ENCODE data around the gene ADAM23. TPM values are rescaled to one million over a fixed set of nuclear protein-coding genes. Genes with fewer than 3 reads are reported as not detected.

Gene ADAM23
- total RNA-seq, 1 donor from 2014 or later = 11.4 TPM

- H3K36me3 Mint-ChIP-seq (ENCODE audit: unreplicated experiment) = no peaks in the 10 kb centered on the region
- TF ChIP-seq, protein P1, sequence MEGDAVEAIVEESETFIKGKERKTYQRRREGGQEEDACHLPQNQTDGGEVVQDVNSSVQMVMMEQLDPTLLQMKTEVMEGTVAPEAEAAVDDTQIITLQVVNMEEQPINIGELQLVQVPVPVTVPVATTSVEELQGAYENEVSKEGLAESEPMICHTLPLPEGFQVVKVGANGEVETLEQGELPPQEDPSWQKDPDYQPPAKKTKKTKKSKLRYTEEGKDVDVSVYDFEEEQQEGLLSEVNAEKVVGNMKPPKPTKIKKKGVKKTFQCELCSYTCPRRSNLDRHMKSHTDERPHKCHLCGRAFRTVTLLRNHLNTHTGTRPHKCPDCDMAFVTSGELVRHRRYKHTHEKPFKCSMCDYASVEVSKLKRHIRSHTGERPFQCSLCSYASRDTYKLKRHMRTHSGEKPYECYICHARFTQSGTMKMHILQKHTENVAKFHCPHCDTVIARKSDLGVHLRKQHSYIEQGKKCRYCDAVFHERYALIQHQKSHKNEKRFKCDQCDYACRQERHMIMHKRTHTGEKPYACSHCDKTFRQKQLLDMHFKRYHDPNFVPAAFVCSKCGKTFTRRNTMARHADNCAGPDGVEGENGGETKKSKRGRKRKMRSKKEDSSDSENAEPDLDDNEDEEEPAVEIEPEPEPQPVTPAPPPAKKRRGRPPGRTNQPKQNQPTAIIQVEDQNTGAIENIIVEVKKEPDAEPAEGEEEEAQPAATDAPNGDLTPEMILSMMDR (IDR thresholded peaks at IDR 0.05) = no peak
- H3K4me1 Mint-ChIP-seq (ENCODE audit: unreplicated experiment) = no peaks in the 10 kb centered on the region
- no peak for DNase-seq (ENCODE audit: extremely low spot score, unreplicated experiment)
- no peaks in the 10 kb centered on the region for H3K27me3 Mint-ChIP-seq (ENCODE audit: unreplicated experiment)
- H3K27ac Mint-ChIP-seq (ENCODE audit: unreplicated experiment) = no peak overlapping the region
- no peak overlapping the region for H3K4me3 Mint-ChIP-seq (ENCODE audit: unreplicated experiment)
- no peaks in the 10 kb centered on the region for H3K9me3 Mint-ChIP-seq (ENCODE audit: unreplicated experiment)
Observed at GRCh38 chr2:206572725-206573124, 129.4 kb downstream of the ADAM23 start.

- peaks cover 5% of the 10 kb centered on the region for H3K9me3 Mint-ChIP-seq (ENCODE audit: unreplicated experiment)
Observed at GRCh38 chr2:206573793-206574192, 130.5 kb downstream of the ADAM23 start.

DNA sequence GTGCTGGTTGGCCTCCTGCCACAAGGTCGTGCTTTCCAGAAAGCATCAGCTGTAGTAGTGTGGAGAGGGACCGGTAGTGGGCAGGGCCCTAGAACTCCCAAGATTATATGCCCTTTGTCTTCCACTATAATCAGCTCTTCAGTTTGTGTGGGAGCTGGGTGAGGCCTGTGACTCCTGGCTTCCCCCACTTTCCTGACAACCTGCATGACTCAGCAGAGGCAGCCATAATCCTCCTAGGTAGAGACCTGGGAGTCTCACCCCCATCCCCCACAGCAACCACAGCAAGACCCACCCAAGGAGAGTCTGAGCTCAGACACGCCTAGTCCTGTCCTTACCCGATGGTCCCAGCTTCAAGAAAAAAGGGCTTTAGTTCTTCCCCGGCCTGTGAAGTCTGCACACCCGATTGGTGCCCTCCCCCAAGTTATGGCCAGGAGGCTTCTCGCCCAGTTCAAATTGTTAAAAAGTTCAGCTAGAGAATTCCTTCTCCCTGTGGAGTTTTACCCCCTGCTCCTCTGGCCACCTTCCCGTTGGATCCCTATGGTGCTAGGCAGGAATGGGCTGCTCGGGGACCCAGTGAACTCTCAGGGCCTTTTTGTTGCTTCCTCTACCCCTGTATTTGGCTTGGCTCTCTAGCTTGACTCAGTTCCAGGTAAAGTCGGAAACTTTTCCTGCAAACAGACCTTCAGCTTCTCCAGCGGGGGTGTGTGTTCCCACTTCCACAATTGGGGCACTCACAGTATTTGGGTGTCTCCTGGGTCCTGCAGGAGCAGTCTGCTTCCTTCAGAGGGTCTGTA is 141.2 kb downstream of the ADAM23 start:
- Mint-ChIP-seq H3K4me3 (ENCODE audit: unreplicated experiment) (no peak overlapping the region), H3K36me3 (ENCODE audit: unreplicated experiment) (peaks cover 2% of the 10 kb centered on the region), H3K9me3 (ENCODE audit: unreplicated experiment) (peaks cover 2% of the 10 kb centered on the region), H3K27ac (ENCODE audit: unreplicated experiment) (no peak overlapping the region), H3K4me1 (ENCODE audit: unreplicated experiment) (no peaks in the 10 kb centered on the region), H3K27me3 (ENCODE audit: unreplicated experiment) (no peaks in the 10 kb centered on the region)
- TF ChIP-seq, protein P1 (IDR thresholded peaks at IDR 0.05) = no peak
- no peak for DNase-seq (ENCODE audit: extremely low spot score, unreplicated experiment)

More at GRCh38 chr2:206573793-206574192, 130.5 kb downstream of the ADAM23 start:
- no peak for DNase-seq (ENCODE audit: extremely low spot score, unreplicated experiment)
- H3K4me1 Mint-ChIP-seq (ENCODE audit: unreplicated experiment) = no peaks in the 10 kb centered on the region
- TF ChIP-seq, protein P1 (IDR thresholded peaks at IDR 0.05) = no peak
- H3K36me3 Mint-ChIP-seq (ENCODE audit: unreplicated experiment) = no peaks in the 10 kb centered on the region
- H3K27ac Mint-ChIP-seq (ENCODE audit: unreplicated experiment) = no peak overlapping the region
- no peak overlapping the region for H3K4me3 Mint-ChIP-seq (ENCODE audit: unreplicated experiment)
- H3K27me3 Mint-ChIP-seq (ENCODE audit: unreplicated experiment) = no peaks in the 10 kb centered on the region

DNA sequence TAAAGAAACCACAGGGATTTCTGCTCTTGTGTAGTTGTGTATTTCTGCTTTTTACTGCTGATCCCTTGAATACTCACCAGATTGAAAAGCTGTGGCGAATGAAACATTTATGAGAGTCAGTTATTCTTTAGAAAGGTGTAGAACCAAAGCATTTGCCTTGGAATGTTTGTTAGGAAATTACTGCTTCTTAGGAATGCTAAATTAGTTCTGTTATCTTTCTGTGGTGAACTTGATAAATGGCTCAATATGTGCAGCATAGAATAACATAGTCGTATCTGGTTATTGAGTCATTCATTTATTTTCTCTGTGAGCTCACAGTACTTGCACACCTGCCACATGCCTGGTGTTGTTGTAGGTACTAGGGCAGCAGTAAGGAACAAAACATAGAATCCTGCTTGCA is 142.0 kb downstream of the ADAM23 start:
- DNase-seq (ENCODE audit: extremely low spot score, unreplicated experiment) = no peak
- no peak overlapping the region for H3K27ac Mint-ChIP-seq (ENCODE audit: unreplicated experiment)
- H3K9me3 Mint-ChIP-seq (ENCODE audit: unreplicated experiment) = no peaks in the 10 kb centered on the region
- peaks cover 2% of the 10 kb centered on the region for H3K36me3 Mint-ChIP-seq (ENCODE audit: unreplicated experiment)
- TF ChIP-seq, protein P1 (IDR thresholded peaks at IDR 0.05) = no peak
- no peak overlapping the region for H3K4me3 Mint-ChIP-seq (ENCODE audit: unreplicated experiment)
- no peaks in the 10 kb centered on the region for H3K4me1 Mint-ChIP-seq (ENCODE audit: unreplicated experiment)
- H3K27me3 Mint-ChIP-seq (ENCODE audit: unreplicated experiment) = no peaks in the 10 kb centered on the region

GRCh38 chr2:206586609-206587008 is 143.3 kb downstream of the ADAM23 start:
- no peak overlapping the region for H3K27ac Mint-ChIP-seq (ENCODE audit: unreplicated experiment)
- TF ChIP-seq, protein P1 (IDR thresholded peaks at IDR 0.05) = no peak
- no peaks in the 10 kb centered on the region for H3K27me3 Mint-ChIP-seq (ENCODE audit: unreplicated experiment)
- no peaks in the 10 kb centered on the region for H3K4me1 Mint-ChIP-seq (ENCODE audit: unreplicated experiment)
- no peak for DNase-seq (ENCODE audit: extremely low spot score, unreplicated experiment)
- peaks cover 2% of the 10 kb centered on the region for H3K36me3 Mint-ChIP-seq (ENCODE audit: unreplicated experiment)
- H3K9me3 Mint-ChIP-seq (ENCODE audit: unreplicated experiment) = no peaks in the 10 kb centered on the region
- H3K4me3 Mint-ChIP-seq (ENCODE audit: unreplicated experiment) = no peak overlapping the region

Data from osteocyte (in vitro differentiated cells).